ENCODE results near the gene ATXN1. TPM values are rescaled to one million over a fixed set of nuclear protein-coding genes. Genes with fewer than 3 reads are reported as not detected.

ATXN1 gene
- total RNA-seq, 1 experiment from 2014 or later: 8.1 TPM

DNA sequence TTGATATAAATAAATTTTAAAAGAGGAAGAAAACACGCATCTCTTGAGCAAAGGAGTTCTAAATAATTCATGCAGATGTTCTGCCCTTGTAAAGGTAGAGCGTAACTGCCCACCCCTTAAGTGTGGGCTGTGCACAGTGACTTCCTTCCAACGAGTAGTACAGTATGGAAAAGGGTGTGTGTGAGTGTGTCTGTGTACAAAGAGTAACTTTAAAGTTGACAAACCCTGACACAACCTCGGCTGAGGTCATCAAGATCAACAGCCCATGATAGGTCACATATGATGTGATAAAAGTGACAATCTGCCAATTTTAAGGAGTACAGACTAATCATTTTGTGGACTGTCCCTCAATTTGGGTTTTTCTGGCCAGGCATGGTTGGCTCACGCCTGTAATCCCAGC is 225.7 kb downstream of the ATXN1 start:
- Mint-ChIP-seq H3K9me3 (no peaks in the 10 kb centered on the region), H3K27ac (no peak overlapping the region), H3K4me3 (no peak overlapping the region), H3K4me1 (peaks cover 17% of the 10 kb centered on the region), H3K36me3 (no peaks in the 10 kb centered on the region), H3K27me3 (ENCODE audit: low read depth) (no peaks in the 10 kb centered on the region; the same call in 1 of the 2 replicates)
- DNase-seq (ENCODE audit: low spot score): no peak
- POLR2A ChIA-PET: no interaction called here
- TF ChIP-seq SMAD3 (CRISPR knock-in tag; IDR thresholded peaks at IDR 0.05; ENCODE audit: borderline replicate concordance): no peak
- no peak for TF ChIP-seq ZNF263 (CRISPR knock-in tag; IDR thresholded peaks at IDR 0.05; ENCODE audit: low read depth)
- TF ChIP-seq GTF2I (CRISPR knock-in tag; conservative IDR thresholded peaks at IDR 0.05): no peak
- no peak for TF ChIP-seq FOXJ3 (CRISPR knock-in tag; IDR thresholded peaks at IDR 0.05; ENCODE audit: borderline replicate concordance)
- TF ChIP-seq ZNF532 (CRISPR knock-in tag; IDR thresholded peaks at IDR 0.05; ENCODE audit: borderline replicate concordance): no peak
- TF ChIP-seq ATF2 (CRISPR knock-in tag; IDR thresholded peaks at IDR 0.05; ENCODE audit: borderline replicate concordance, low read depth): no peak
- TF ChIP-seq, protein P1, sequence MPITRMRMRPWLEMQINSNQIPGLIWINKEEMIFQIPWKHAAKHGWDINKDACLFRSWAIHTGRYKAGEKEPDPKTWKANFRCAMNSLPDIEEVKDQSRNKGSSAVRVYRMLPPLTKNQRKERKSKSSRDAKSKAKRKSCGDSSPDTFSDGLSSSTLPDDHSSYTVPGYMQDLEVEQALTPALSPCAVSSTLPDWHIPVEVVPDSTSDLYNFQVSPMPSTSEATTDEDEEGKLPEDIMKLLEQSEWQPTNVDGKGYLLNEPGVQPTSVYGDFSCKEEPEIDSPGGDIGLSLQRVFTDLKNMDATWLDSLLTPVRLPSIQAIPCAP (CRISPR knock-in tag; IDR thresholded peaks at IDR 0.05): no peak
- TF ChIP-seq ZNF317 (CRISPR knock-in tag; IDR thresholded peaks at IDR 0.05; ENCODE audit: borderline replicate concordance, low read depth): no peak
- TF ChIP-seq, protein P2, sequence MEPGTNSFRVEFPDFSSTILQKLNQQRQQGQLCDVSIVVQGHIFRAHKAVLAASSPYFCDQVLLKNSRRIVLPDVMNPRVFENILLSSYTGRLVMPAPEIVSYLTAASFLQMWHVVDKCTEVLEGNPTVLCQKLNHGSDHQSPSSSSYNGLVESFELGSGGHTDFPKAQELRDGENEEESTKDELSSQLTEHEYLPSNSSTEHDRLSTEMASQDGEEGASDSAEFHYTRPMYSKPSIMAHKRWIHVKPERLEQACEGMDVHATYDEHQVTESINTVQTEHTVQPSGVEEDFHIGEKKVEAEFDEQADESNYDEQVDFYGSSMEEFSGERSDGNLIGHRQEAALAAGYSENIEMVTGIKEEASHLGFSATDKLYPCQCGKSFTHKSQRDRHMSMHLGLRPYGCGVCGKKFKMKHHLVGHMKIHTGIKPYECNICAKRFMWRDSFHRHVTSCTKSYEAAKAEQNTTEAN (CRISPR knock-in tag; IDR thresholded peaks at IDR 0.05): no peak
- TF ChIP-seq, protein P3, sequence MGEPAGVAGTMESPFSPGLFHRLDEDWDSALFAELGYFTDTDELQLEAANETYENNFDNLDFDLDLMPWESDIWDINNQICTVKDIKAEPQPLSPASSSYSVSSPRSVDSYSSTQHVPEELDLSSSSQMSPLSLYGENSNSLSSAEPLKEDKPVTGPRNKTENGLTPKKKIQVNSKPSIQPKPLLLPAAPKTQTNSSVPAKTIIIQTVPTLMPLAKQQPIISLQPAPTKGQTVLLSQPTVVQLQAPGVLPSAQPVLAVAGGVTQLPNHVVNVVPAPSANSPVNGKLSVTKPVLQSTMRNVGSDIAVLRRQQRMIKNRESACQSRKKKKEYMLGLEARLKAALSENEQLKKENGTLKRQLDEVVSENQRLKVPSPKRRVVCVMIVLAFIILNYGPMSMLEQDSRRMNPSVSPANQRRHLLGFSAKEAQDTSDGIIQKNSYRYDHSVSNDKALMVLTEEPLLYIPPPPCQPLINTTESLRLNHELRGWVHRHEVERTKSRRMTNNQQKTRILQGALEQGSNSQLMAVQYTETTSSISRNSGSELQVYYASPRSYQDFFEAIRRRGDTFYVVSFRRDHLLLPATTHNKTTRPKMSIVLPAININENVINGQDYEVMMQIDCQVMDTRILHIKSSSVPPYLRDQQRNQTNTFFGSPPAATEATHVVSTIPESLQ (CRISPR knock-in tag; IDR thresholded peaks at IDR 0.05): no peak
- TF ChIP-seq ZNF232 (CRISPR knock-in tag; IDR thresholded peaks at IDR 0.05): no peak
- no peak for TF ChIP-seq NFE2L1 (CRISPR knock-in tag; IDR thresholded peaks at IDR 0.05)
- TF ChIP-seq TEAD1 (CRISPR knock-in tag; IDR thresholded peaks at IDR 0.05): no peak
- no peak for TF ChIP-seq PRDM15 (CRISPR knock-in tag; IDR thresholded peaks at IDR 0.05)
- CTCF ChIA-PET: interaction anchor here (1.3 kb wide), 1 partner anchor 203 kb away, joined by 3 read pairs; no protein-coding TSS in a partner anchor
- ATAC-seq: no peak

Data from WTC11 (cell line).